Right cardiac atrium (tissue), 5 donors: ENCODE data around the gene STARD3. TPM values are rescaled to one million over a fixed set of nuclear protein-coding genes. Genes with fewer than 3 reads are reported as not detected.
"Not testable (repeated sequence)": the region's sequence is repeated elsewhere in the genome, so short reads cannot be mapped to it uniquely, and the experiment has no call there.

ENCODE experiments used
- ATAC-seq, 2 donors: fragments of 200-7000 bp; cut with Tn5 transposase; one replicate each; pipeline versions ENCODE4 v1.8.0 to v1.9.1; 2020; ENCODE audit warnings: moderate library complexity in 2 of 2, mild to moderate bottlenecking in 1 of 2
- DNase-seq, 3 donors: peaks; one replicate each; pipeline ENCODE4 v3.0.0-alpha.2; 2020
- H3K27ac ChIP-seq: one replicate; pipeline ENCODE4 v1.5.1; 2013; ENCODE audit warnings: mild to moderate bottlenecking, low read length, control low read depth, moderate library complexity
- H3K27me3 ChIP-seq: one replicate; pipeline ENCODE4 v1.6.1; 2013; ENCODE audit not compliant: control insufficient read depth, insufficient read depth
- H3K4me1 ChIP-seq: one replicate; pipeline ENCODE4 v1.6.1; 2013; ENCODE audit warnings: low read length; ENCODE audit not compliant: control insufficient read depth, insufficient read depth
- H3K4me3 ChIP-seq: one replicate; pipeline ENCODE4 v1.5.1; 2013; ENCODE audit warnings: low read length, control low read depth
- H3K9me3 ChIP-seq: one replicate; pipeline ENCODE4 v1.6.1; 2013; ENCODE audit warnings: low read length; ENCODE audit not compliant: control insufficient read depth
- WGBS: extraction: QIAGEN DNeasy Blood & Tissue Kit; methylation state at CpG from one replicate; pipeline ENCODE4 v1.1.7; 2013; 5-methylcytosine and 5-hydroxymethylcytosine counted together
- intact Hi-C, 4 donors: fragments of 100-400 bp; cut with DNase I; formaldehyde crosslinking; loops; one replicate each; pipeline versions ENCODE4 v1.11.0 to v1.14.0; 2022 to 2023
- polyA plus RNA-seq: library from polyadenylated mRNA; stranded (reverse); fragments of 200-250 nt; gene quantifications from one replicate; pipeline ENCODE4 v1.2.3, GENCODE V29; 2013
- total RNA-seq, 4 donors: library from RNA; stranded (reverse); fragmentation: NEBNext Ultra II Directional; extraction: Animal tissue kit (Norgen Biotek cat#: 25700); gene quantifications; one replicate each; pipeline ENCODE4 v1.2.1, GENCODE V29; 2021
- donor health status: healthy with polysubstance abuse.
- donor health status: DM: no; HTN: yes; CAD: no.
- donor health status: DM: no; HTN: no; CAD: no.
- donor health status: DM: no; HTN: yes; CAD: no; lungs with severe emphysema.
- donor health status: DM: yes; HTN: yes; CAD: no.

The STARD3 gene
- total and polyA plus RNA-seq, 5 donors, result 19.2 to 26.2 (median 22.7) TPM

DNA sequence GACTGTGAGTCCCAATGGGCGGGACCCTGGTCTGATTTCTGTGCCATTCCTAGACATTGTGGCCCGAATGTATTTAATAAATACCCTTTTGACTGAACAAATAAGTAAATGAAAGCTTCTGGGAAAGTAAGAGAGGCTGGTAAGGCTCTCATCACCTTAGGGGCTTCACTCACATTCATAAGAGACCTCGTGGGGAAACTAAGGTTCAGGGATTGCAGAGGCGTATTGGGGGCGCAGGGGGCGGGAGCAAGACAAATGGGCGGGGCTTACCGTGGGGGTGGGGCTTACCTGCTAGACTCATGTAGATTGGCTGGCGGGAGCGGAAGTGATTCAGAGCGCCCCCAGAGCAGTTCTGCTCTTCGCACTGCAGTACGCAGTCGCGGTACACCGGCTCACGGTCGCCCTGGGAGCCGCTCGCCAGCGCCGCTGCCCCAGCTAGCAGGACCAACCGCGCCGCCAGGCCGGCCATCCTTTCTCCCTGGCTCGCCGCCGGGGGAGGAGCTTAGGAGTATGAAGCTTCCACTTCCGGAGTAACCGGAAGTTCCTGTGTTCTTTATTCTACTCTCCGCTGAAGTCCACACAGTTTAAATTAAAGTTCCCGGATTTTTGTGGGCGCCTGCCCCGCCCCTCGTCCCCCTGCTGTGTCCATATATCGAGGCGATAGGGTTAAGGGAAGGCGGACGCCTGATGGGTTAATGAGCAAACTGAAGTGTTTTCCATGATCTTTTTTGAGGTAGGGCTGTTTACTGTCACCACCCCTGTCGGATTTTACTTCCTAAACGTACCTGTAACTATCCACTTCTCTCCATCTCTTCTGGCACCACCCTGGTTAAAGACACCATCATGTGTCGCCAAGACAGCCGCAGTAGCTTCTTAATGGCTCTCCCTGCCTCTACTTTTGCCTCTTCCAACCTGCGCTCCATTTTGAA is 50.9 kb downstream of the STARD3 start, which contains the start of gene PGAP3:
Gene PGAP3 (minus strand): TSS at position 512 of the 929 bp plus-strand sequence. CDS start 43 bp downstream, at position 469.
- H3K27me3 ChIP-seq, result no peaks in the 10 kb centered on the region
- WGBS, result 3% methylated on average over 45 of the region's 45 CpGs
- no peaks in the 10 kb centered on the region for H3K4me1 ChIP-seq
- peak; percentile 91 to 96 (median 94) for DNase-seq
- ATAC-seq, result peak; percentile 95 to 96
- peak within 1 kb of the TSS; percentile 96 for H3K4me3 ChIP-seq
- H3K27ac ChIP-seq, result peak within 1 kb of the TSS; percentile 100
- no peaks in the 10 kb centered on the region for H3K9me3 ChIP-seq
- intact Hi-C loops, result no loop called here

DNA sequence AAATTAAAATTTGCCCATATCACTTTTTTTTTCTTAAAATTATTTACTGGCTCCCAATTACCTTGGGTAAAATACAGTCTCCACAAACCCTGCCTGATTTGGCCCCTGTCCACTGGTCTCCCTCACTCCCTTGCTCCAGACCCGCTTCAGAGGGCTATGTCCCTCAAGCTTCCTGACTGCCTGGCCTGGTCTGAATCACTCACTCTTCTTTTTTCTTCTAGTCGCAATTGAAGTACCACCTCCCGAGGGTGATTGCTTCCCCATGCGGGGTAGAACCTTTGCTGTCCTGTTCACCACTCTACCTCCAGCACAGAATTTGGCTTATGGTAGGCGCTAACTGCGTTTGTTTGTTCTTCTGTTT is 51.5 kb downstream of the STARD3 start:
- intact Hi-C loops, result no loop called here
- peak overlapping the region; percentile 100 for H3K27ac ChIP-seq
- H3K4me3 ChIP-seq, result peak overlapping the region; percentile 96
- ATAC-seq (peak in 1 of 2 donors; percentile 4), DNase-seq (no peak)
- no peaks in the 10 kb centered on the region for H3K27me3 ChIP-seq
- no peaks in the 10 kb centered on the region for H3K4me1 ChIP-seq
- no peaks in the 10 kb centered on the region for H3K9me3 ChIP-seq
- WGBS, result 11% methylated on average over 6 of the region's 6 CpGs

DNA sequence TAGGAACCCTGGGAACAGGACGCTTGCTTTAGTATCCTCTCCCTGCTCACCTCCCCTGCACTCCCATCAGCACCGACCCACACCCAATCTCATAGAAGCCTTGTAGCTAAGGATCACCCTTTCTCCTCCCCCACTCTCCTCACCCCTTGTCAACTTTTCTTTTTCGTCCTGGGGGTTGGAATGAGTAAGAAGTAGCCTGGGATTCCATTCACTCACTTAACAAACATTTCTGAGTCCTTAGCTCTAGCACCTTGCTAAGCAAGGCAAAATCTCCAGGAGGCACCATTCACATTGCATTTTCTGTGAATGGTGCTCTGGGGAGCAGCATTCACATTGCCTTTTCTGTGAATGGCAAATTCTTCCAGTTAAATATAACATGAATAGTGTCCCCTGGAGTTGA is 52.0 kb downstream of the STARD3 start:
- intact Hi-C loops, result no loop called here
- WGBS, result 42% methylated on average over 3 of the region's 3 CpGs
- H3K4me3 ChIP-seq, result no peak overlapping the region

DNA sequence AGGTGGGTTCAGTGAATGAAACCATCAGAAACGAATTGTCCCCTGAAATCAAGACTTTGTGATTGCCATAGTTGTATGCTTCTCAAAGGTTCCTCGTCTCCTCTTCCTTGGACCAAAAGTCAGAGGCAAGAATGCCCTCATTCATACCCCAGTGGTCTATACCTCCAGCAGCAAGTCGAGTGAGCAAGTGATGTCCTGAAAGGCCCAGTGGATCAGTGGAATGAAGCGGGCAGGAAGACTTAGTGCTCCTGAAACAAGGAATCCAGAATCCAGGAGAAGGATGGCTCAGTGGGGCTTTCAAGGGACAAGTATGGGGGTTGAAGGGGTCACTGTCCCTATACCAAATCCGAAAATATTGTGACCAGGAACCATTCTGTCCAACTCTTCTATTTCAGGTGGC is 57.6 kb downstream of the STARD3 start:
- WGBS, result 84% methylated on average over 5 of the region's 5 CpGs
- intact Hi-C loops, result no loop called here
- no peak for DNase-seq

More for the DNA sequence above, 52.0 kb downstream of the STARD3 start:
- ATAC-seq (no peak), DNase-seq (no peak)
- H3K9me3 ChIP-seq, result no peaks in the 10 kb centered on the region
- no peak overlapping the region for H3K27ac ChIP-seq
- H3K4me1 ChIP-seq, result no peaks in the 10 kb centered on the region
- H3K27me3 ChIP-seq, result no peaks in the 10 kb centered on the region

DNA sequence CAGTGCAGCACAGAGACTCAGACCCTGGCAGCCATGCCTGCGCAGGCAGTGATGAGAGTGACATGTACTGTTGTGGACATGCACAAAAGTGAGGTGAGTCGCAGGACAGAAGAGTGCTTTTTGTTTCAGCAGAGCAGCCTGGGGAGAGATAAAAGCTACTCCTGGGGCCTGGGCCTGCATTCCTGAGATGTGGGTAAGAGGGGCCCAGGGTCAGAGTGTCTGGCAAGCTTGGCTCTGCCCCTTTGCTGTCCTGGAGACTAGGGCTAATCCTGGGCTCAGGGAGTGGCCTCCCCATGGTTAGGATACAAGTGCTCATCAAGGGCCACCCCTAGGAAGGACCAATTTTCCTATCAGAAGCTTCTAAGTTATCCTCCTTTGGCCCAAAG is 58.1 kb downstream of the STARD3 start:
- Histone ChIP-seq H3K27me3 (no peaks in the 10 kb centered on the region), H3K4me1 (no peaks in the 10 kb centered on the region), H3K27ac (no peak overlapping the region), H3K9me3 (no peaks in the 10 kb centered on the region), H3K4me3 (no peak overlapping the region)
- intact Hi-C loops, result no loop called here
- ATAC-seq (no peak), DNase-seq (no peak)
- WGBS, result 74% methylated on average over 2 of the region's 2 CpGs

More for the DNA sequence above, 57.6 kb downstream of the STARD3 start:
- Histone ChIP-seq H3K9me3 (no peaks in the 10 kb centered on the region), H3K27ac (no peak overlapping the region), H3K4me1 (no peaks in the 10 kb centered on the region), H3K27me3 (no peaks in the 10 kb centered on the region), H3K4me3 (no peak overlapping the region)
- ATAC-seq, result no peak

DNA sequence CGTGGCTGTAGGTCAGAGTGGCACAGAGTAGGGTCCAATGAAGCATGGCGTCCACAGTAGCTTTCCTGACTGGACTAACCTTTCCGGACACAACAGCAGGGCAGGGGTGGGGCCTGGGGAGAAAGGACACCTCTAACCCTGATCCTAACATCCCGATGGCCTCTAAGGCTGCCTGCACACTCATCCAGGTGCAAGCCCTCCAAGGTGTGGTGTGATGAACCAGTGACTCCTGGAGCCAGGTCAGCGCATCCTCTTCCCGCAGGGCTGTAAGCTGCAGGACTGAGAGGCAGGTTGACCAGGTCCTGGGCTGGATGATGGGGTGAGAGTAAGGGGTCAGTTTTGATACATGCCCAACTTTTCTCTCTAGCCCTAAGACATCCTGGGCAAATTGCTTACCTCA is 59.8 kb downstream of the STARD3 start:
- no peak overlapping the region for H3K4me3 ChIP-seq
- H3K27me3 ChIP-seq, result no peaks in the 10 kb centered on the region
- no peaks in the 10 kb centered on the region for H3K9me3 ChIP-seq
- DNase-seq (no peak), ATAC-seq (no peak)
- 86% methylated on average over 6 of the region's 6 CpGs for WGBS
- intact Hi-C loops, result no loop called here
- no peak overlapping the region for H3K27ac ChIP-seq
- H3K4me1 ChIP-seq, result peaks cover 1% of the 10 kb centered on the region

DNA sequence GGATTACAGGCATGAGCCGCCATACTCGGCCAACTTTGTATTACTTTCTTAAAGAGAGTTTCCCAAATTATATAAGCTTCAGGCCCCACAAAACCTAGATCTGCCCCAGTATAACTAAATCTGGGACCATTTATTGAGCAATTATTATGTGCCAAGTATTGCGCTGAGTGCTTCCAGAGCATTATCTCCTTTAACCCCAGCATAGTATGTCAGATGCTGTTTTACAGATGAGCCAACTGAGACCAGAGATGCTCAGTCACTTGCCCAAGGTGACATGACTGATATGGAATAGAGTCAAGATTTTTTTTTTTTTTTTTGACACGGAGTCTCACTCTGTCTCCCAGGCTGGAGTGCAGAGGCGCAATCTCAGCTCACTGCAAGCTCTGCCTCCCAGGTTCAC is 61.0 kb downstream of the STARD3 start:
- ATAC-seq, result no peak
- intact Hi-C loops, result no loop called here
- no peaks in the 10 kb centered on the region for H3K9me3 ChIP-seq
- no peak overlapping the region for H3K4me3 ChIP-seq
- no peaks in the 10 kb centered on the region for H3K27me3 ChIP-seq
- 95% methylated on average over 5 of the region's 5 CpGs for WGBS
- H3K27ac ChIP-seq, result no peak overlapping the region
- no peak for DNase-seq
- peaks cover 3% of the 10 kb centered on the region for H3K4me1 ChIP-seq

DNA sequence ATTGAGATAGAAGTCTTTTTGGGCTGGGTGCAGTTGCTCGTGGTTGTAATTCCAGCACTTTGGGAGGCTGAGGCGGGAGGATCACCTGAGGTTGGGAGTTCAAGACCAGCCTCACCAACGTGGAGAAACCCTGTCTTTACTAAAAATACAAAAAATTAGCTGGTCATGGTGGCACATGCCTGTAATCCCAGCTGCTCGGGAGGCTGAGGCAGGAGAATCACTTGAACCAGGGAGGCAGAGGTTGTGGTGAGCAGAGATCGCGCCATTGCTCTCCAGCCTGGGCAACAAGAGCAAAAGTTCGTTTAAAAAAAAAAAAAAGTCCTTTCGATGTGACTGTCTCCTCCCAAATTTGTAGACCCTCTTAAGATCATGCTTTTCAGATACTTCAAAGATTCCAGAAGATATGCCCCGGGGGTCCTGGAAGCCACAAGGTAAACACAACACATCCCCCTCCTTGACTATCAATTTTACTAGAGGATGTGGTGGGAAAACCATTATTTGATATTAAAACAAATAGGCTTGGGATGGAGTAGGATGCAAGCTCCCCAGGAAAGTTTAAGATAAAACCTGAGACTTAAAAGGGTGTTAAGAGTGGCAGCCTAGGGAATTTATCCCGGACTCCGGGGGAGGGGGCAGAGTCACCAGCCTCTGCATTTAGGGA is 62.3 kb downstream of the STARD3 start:
- intact Hi-C loops, DNase-seq: not testable (repeated sequence)
- WGBS, result 47% methylated on average over 11 of the region's 11 CpGs

DNA sequence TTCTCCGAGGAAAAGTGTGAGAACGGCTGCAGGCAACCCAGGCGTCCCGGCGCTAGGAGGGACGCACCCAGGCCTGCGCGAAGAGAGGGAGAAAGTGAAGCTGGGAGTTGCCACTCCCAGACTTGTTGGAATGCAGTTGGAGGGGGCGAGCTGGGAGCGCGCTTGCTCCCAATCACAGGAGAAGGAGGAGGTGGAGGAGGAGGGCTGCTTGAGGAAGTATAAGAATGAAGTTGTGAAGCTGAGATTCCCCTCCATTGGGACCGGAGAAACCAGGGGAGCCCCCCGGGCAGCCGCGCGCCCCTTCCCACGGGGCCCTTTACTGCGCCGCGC is 62.8 kb downstream of the STARD3 start, which contains the start of gene ERBB2:
Gene ERBB2 (plus strand): TSS at position 247 of the 330 bp plus-strand sequence. CDS start 175 bp downstream, outside the sequence.
- Histone ChIP-seq H3K4me1 (peaks cover 5% of the 10 kb centered on the region), H3K27ac (peak within 1 kb of the TSS; percentile 73), H3K9me3 (no peaks in the 10 kb centered on the region), H3K4me3 (peak within 1 kb of the TSS; percentile 91), H3K27me3 (no peaks in the 10 kb centered on the region)
- peak; percentile 77 to 90 (median 89) for DNase-seq
- intact Hi-C loops, result loop anchor here in 1 of 4 donors (10.0 kb wide), 1 partner anchor 55 kb away; no protein-coding TSS in a partner anchor
- ATAC-seq, result peak; percentile 89 to 90
- 3% methylated on average over 20 of the region's 20 CpGs for WGBS

More for the DNA sequence above, 62.3 kb downstream of the STARD3 start:
- peak overlapping the region; percentile 91 for H3K4me3 ChIP-seq
- not testable (repeated sequence) for H3K27me3 ChIP-seq, H3K4me1 ChIP-seq, H3K9me3 ChIP-seq, ATAC-seq
- peak overlapping the region; percentile 73 for H3K27ac ChIP-seq

DNA sequence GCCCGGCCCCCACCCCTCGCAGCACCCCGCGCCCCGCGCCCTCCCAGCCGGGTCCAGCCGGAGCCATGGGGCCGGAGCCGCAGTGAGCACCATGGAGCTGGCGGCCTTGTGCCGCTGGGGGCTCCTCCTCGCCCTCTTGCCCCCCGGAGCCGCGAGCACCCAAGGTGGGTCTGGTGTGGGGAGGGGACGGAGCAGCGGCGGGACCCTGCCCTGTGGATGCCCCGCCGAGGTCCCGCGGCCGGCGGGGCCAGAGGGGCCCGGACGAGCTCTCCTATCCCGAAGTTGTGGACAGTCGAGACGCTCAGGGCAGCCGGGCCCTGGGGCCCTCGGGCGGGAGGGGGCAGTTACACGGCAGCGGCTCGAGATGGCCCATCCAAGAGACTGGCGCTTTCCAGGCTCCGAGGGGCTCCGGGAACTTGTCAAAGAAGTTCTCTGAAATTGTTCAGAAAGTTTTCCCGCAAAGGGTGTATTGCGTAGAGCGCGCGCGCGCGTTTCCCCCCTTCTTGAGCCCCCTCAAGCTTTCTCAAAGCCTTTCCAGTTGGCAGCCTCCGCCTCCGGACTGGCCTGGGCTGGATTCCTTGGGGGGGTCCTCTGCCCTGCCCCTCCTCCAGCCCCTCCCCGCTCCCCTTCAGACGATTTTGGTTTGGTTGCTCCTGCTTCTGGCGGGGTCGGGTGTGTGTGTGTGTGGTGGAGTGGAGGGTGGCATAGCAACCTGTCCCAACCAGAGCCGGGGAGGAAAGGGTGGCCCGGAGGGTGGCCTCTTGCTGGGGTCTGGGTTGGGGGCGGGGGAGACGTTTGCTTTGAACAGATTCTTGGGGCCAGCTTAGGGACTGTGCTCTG is 63.4 kb downstream of the STARD3 start:
- H3K27ac ChIP-seq, result peak overlapping the region; percentile 73
- intact Hi-C loops, result loop anchor here in 1 of 4 donors (10.0 kb wide), 1 partner anchor 56 kb away; no protein-coding TSS in a partner anchor
- DNase-seq (peak; percentile 29 to 74 (median 71)), ATAC-seq (peak; percentile 53 to 58)
- H3K27me3 ChIP-seq, result no peaks in the 10 kb centered on the region
- 1% methylated on average over 57 of the region's 57 CpGs for WGBS
- no peaks in the 10 kb centered on the region for H3K9me3 ChIP-seq
- peaks cover 9% of the 10 kb centered on the region for H3K4me1 ChIP-seq
- H3K4me3 ChIP-seq, result peak overlapping the region; percentile 91
